Colon (tissue), 2 donors: ENCODE data around the gene PGGT1B.
"Not testable (repeated sequence)": the region's sequence is repeated elsewhere in the genome, so short reads cannot be mapped to it uniquely, and the experiment has no call there.

Experiments
- FAIRE-seq: peaks from 2 replicates; lab custom pipeline; 2012; peaks lifted over from hg19 to GRCh38; lab: Jason Lieb, UNC
- donor health status: control.
- donor health status: control.

Gene PGGT1B

GRCh38 chr5:115257981-115258380, 4.7 kb downstream of the PGGT1B start:
- no peak for FAIRE-seq

- not testable (repeated sequence) for FAIRE-seq
These were observed 13.3 kb downstream of the PGGT1B start for GRCh38 chr5:115249379-115249778.

GRCh38 chr5:115246361-115246991, 16.2 kb downstream of the PGGT1B start:
- peak; percentile 14 for FAIRE-seq

GRCh38 chr5:115243412-115243811, 19.3 kb downstream of the PGGT1B start:
- no peak for FAIRE-seq

GRCh38 chr5:115241881-115242642, 20.6 kb downstream of the PGGT1B start:
- no peak for FAIRE-seq

GRCh38 chr5:115237066-115237465, 25.6 kb downstream of the PGGT1B start:
- peak; percentile 38 for FAIRE-seq

- FAIRE-seq = no peak
These were observed 26.1 kb downstream of the PGGT1B start for GRCh38 chr5:115236599-115236998.

GRCh38 chr5:115231598-115231997, 31.1 kb downstream of the PGGT1B start:
- no peak for FAIRE-seq

GRCh38 chr5:115229606-115230005, 33.1 kb downstream of the PGGT1B start:
- no peak for FAIRE-seq

GRCh38 chr5:115227281-115227680, 35.4 kb downstream of the PGGT1B start:
- FAIRE-seq = no peak

- FAIRE-seq = no peak
These were observed 48.1 kb downstream of the PGGT1B start for GRCh38 chr5:115214541-115214940.

- FAIRE-seq = peak; percentile 36
These were observed 53.4 kb downstream of the PGGT1B start for GRCh38 chr5:115209279-115209678.

GRCh38 chr5:115202952-115203351, 59.7 kb downstream of the PGGT1B start:
- FAIRE-seq = no peak

- no peak for FAIRE-seq
These were observed 66.5 kb downstream of the PGGT1B start for GRCh38 chr5:115196161-115196560.

- FAIRE-seq = no peak
These were observed 68.0 kb downstream of the PGGT1B start for GRCh38 chr5:115194676-115195075.

- peak; percentile 18 for FAIRE-seq
These were observed 69.4 kb downstream of the PGGT1B start for GRCh38 chr5:115193295-115193694.

- FAIRE-seq = peak; percentile 86
These were observed 70.6 kb downstream of the PGGT1B start for GRCh38 chr5:115192098-115192497.

GRCh38 chr5:115191474-115192031, 71.1 kb downstream of the PGGT1B start:
- no peak for FAIRE-seq

- FAIRE-seq = no peak
These were observed 72.3 kb downstream of the PGGT1B start for GRCh38 chr5:115190388-115190787.

- no peak for FAIRE-seq
These were observed 72.8 kb downstream of the PGGT1B start for GRCh38 chr5:115189866-115190265.

- FAIRE-seq = no peak
These were observed 75.9 kb downstream of the PGGT1B start for GRCh38 chr5:115186794-115187193.

GRCh38 chr5:115184770-115185169, 77.9 kb downstream of the PGGT1B start:
- no peak for FAIRE-seq

- FAIRE-seq = no peak
These were observed 80.9 kb downstream of the PGGT1B start for GRCh38 chr5:115181757-115182156.
